ENCODE data around the gene CD207. TPM values are rescaled to one million over a fixed set of nuclear protein-coding genes. Genes with fewer than 3 reads are reported as not detected.

CD207 gene
- polyA plus RNA-seq, 1 donor from 2014 or later: not detected

GRCh38 chr2:70854411-70854810 lies 18.8 kb upstream of the CD207 start:
- Histone ChIP-seq H3K27ac (ENCODE audit: low read length) (no peak overlapping the region), H2AFZ (ENCODE audit: low read depth, low read length) (no peak overlapping the region), H3K27me3 (ENCODE audit: insufficient read depth, low read depth, low read length) (peaks cover 1% of the 10 kb centered on the region), H4K20me1 (ENCODE audit: insufficient read depth) (no peaks in the 10 kb centered on the region), H3F3A (ENCODE audit: insufficient read depth, low read length, poor library complexity, severe bottlenecking) (no peaks in the 10 kb centered on the region), H3K9me3 (ENCODE audit: low read length) (no peaks in the 10 kb centered on the region), H3K36me3 (ENCODE audit: insufficient read depth, low read length) (no peaks in the 10 kb centered on the region), H3K4me3 (ENCODE audit: low read length) (no peak overlapping the region), H3K79me2 (replicated peaks; ENCODE audit: insufficient read depth, low read length) (no peaks in the 10 kb centered on the region), H3K9me2 (ENCODE audit: insufficient read depth, low read length) (no peaks in the 10 kb centered on the region), H3K9ac (ENCODE audit: low read length) (no peak overlapping the region), H3K4me2 (ENCODE audit: low read length) (no peak overlapping the region)
- TF ChIP-seq TAF1 (IDR thresholded peaks at IDR 0.05; ENCODE audit: low read depth) (no peak), RAD21 (conservative IDR thresholded peaks at IDR 0.05) (no peak), CTCF (IDR thresholded peaks at IDR 0.05; ENCODE audit: poor library complexity, severe bottlenecking) (no peak), EP300 (conservative IDR thresholded peaks at IDR 0.05; ENCODE audit: poor library complexity, severe bottlenecking) (no peak), EZH2 (IDR thresholded peaks at IDR 0.05; ENCODE audit: borderline replicate concordance, insufficient read depth, low read length, poor library complexity, severe bottlenecking) (no peak), SMC3 (conservative IDR thresholded peaks at IDR 0.05; ENCODE audit: poor library complexity) (no peak), REST (IDR thresholded peaks at IDR 0.05; ENCODE audit: borderline replicate concordance) (no peak), POLR2AphosphoS5 (IDR thresholded peaks at IDR 0.05) (no peak), MXI1 (conservative IDR thresholded peaks at IDR 0.05; ENCODE audit: poor library complexity, severe bottlenecking) (no peak)

- Histone ChIP-seq H3K9ac (ENCODE audit: low read length) (no peak overlapping the region), H2AFZ (ENCODE audit: low read depth, low read length) (no peak overlapping the region), H3K36me3 (ENCODE audit: insufficient read depth, low read length) (no peaks in the 10 kb centered on the region), H3K4me3 (ENCODE audit: low read length) (no peak overlapping the region), H3K9me3 (ENCODE audit: low read length) (no peaks in the 10 kb centered on the region), H3K27me3 (ENCODE audit: insufficient read depth, low read depth, low read length) (no peaks in the 10 kb centered on the region), H3K79me2 (replicated peaks; ENCODE audit: insufficient read depth, low read length) (no peaks in the 10 kb centered on the region), H4K20me1 (ENCODE audit: insufficient read depth) (no peaks in the 10 kb centered on the region), H3K9me2 (ENCODE audit: insufficient read depth, low read length) (no peaks in the 10 kb centered on the region), H3K27ac (ENCODE audit: low read length) (no peak overlapping the region), H3F3A (ENCODE audit: insufficient read depth, low read length, poor library complexity, severe bottlenecking) (no peaks in the 10 kb centered on the region), H3K4me2 (ENCODE audit: low read length) (no peak overlapping the region)
- TF ChIP-seq POLR2AphosphoS5 (IDR thresholded peaks at IDR 0.05): no peak
- no peak for TF ChIP-seq REST (IDR thresholded peaks at IDR 0.05; ENCODE audit: borderline replicate concordance)
- no peak for TF ChIP-seq CTCF (IDR thresholded peaks at IDR 0.05; ENCODE audit: poor library complexity, severe bottlenecking)
- no peak for TF ChIP-seq RAD21 (conservative IDR thresholded peaks at IDR 0.05)
- TF ChIP-seq TAF1 (IDR thresholded peaks at IDR 0.05; ENCODE audit: low read depth): no peak
- TF ChIP-seq SMC3 (conservative IDR thresholded peaks at IDR 0.05; ENCODE audit: poor library complexity): no peak
- no peak for TF ChIP-seq MXI1 (conservative IDR thresholded peaks at IDR 0.05; ENCODE audit: poor library complexity, severe bottlenecking)
Measured at GRCh38 chr2:70852824-70853223, 17.2 kb upstream of the CD207 start.

Measured in neural cell (in vitro differentiated cells).